GM18868 (cell line): ENCODE data around the gene DRP2.
"Not testable (repeated sequence)": the region's sequence is repeated elsewhere in the genome, so short reads cannot be mapped to it uniquely, and the experiment has no call there.

Source experiments
- ATAC-seq: cut with Tn5 transposase; IDR thresholded peaks from one replicate; pipeline ENCODE4 v1.9.1; 2021; ENCODE audit warnings: mild to moderate bottlenecking, moderate library complexity; ENCODE audit not compliant: unreplicated experiment

DRP2 gene

GRCh38 chrX:101231080-101231479, 11.5 kb downstream of the DRP2 start:
- no peak for ATAC-seq

GRCh38 chrX:101232316-101232715, 12.7 kb downstream of the DRP2 start:
- no peak for ATAC-seq

GRCh38 chrX:101237041-101237440, 17.5 kb downstream of the DRP2 start:
- no peak for ATAC-seq

GRCh38 chrX:101241531-101241930, 21.9 kb downstream of the DRP2 start:
- no peak for ATAC-seq

- ATAC-seq, result no peak
These were observed 33.0 kb downstream of the DRP2 start for GRCh38 chrX:101252634-101253033.

GRCh38 chrX:101257448-101258258, 38.1 kb downstream of the DRP2 start:
- no peak for ATAC-seq

- no peak for ATAC-seq
These were observed 38.6 kb downstream of the DRP2 start for GRCh38 chrX:101258259-101258581.

- ATAC-seq, result no peak
These were observed 40.8 kb downstream of the DRP2 start for GRCh38 chrX:101260435-101260834.

GRCh38 chrX:101262590-101262989, 43.0 kb downstream of the DRP2 start:
- no peak for ATAC-seq

GRCh38 chrX:101263766-101264165, 44.2 kb downstream of the DRP2 start:
- no peak for ATAC-seq

- no peak for ATAC-seq
These were observed 46.4 kb downstream of the DRP2 start for GRCh38 chrX:101265869-101266428.

GRCh38 chrX:101274198-101274597, 54.6 kb downstream of the DRP2 start:
- ATAC-seq, result no peak

- no peak for ATAC-seq
These were observed 56.7 kb downstream of the DRP2 start for GRCh38 chrX:101276238-101276637.

- peak; percentile 67 for ATAC-seq
These were observed 67.8 kb downstream of the DRP2 start for GRCh38 chrX:101287402-101287801.

GRCh38 chrX:101290957-101291603, 71.5 kb downstream of the DRP2 start, which contains the start of gene TAF7L:
TAF7L (minus strand) TSS chrX:101291334; CDS start chrX:101287543, 3,791 bp downstream.
- no peak for ATAC-seq

- ATAC-seq, result not testable (repeated sequence)
These were observed 76.0 kb downstream of the DRP2 start for GRCh38 chrX:101295603-101296002.

GRCh38 chrX:101303790-101304189, 84.2 kb downstream of the DRP2 start:
- ATAC-seq, result peak; percentile 72
